ENCODE results near the gene ADGRV1.

DNA sequence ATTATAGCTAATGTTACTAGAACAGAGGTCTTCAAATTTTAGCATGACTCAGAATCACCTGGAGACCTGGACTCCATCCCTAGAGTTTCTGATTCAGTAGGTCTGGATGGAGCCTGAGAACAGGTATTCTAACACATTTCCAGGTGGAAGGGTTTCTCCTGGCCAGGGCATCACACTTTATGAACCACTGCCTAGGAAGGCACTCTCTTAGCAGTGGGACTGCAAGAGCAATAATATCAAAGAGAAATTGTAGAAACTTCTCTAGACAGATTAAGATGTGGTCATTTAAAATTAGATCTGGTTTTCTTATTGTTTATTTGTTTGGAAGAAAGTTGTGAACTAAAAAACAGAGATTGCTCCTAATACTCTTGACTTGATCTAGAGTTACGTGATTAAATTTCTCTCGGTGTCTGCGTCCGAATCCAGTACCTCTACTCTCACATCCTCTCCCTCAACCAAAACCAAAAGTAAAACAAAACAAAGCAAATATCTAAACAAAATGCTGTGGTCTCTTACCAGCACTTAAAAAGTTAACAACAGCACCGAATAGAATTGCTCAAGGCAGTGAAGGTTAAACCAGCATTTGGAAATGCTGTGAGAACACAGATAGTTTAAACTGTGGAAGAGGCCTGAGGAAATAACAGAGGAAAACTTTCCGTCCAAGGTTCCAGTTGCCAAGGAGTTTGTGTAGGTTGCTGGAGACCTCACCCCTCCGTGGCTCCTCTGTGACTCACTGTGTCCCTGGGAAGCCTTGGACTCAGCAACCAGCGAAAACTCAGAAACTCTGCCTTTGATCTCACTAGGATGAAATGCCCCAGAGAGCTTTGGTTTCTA is 631.1 kb downstream of the ADGRV1 start:
- no peak for TF ChIP-seq CTCF (IDR thresholded peaks at IDR 0.05; ENCODE audit: extremely low read depth in 1 of 2, insufficient read depth in 1 of 2, low read depth in 1 of 2, low read length in 2 of 2)
- TF ChIP-seq POLR2A (IDR thresholded peaks at IDR 0.05; ENCODE audit: low read depth, low read length): no peak
- no peak for TF ChIP-seq POLR2AphosphoS5 (IDR thresholded peaks at IDR 0.05; ENCODE audit: insufficient read depth, low read depth, low read length)
- TF ChIP-seq MYC (IDR thresholded peaks at IDR 0.05; ENCODE audit: low read depth, low read length): no peak
- no peak for TF ChIP-seq GATA2 (IDR thresholded peaks at IDR 0.05; ENCODE audit: insufficient read depth, insufficient read length, low read depth, low read length)
- TF ChIP-seq, protein P1, sequence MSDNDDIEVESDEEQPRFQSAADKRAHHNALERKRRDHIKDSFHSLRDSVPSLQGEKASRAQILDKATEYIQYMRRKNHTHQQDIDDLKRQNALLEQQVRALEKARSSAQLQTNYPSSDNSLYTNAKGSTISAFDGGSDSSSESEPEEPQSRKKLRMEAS (IDR thresholded peaks at IDR 0.05; ENCODE audit: insufficient read depth, insufficient read length): no peak
- no peak for TF ChIP-seq EZH2 (IDR thresholded peaks at IDR 0.05; ENCODE audit: borderline replicate concordance, low read depth, low read length, severe bottlenecking)
